CD14-positive monocyte (primary cell): ENCODE results near the gene BTBD8. TPM values are rescaled to one million over a fixed set of nuclear protein-coding genes. Genes with fewer than 3 reads are reported as not detected.

Source experiments
- DNase-seq, 3 donors: peaks; one replicate each; pipeline ENCODE4 v3.0.0-alpha.2; 2011 to 2022
- H2AFZ ChIP-seq: 2 replicates; pipeline ENCODE4 v1.6.0; 2012; ENCODE audit warnings: mild to moderate bottlenecking, low read depth, low read length, inconsistent platforms; ENCODE audit not compliant: insufficient read depth, poor library complexity, severe bottlenecking
- H3K27ac ChIP-seq, 2 donors: 1 replicate in 1 of 2; 2 replicates in 1 of 2; pipeline ENCODE4 v1.5.1; 2012 to 2013; ENCODE audit warnings: low read length in 2 of 2, control low read depth in 1 of 2, inconsistent platforms in 1 of 2, low read depth in 1 of 2, mild to moderate bottlenecking in 1 of 2
- H3K27me3 ChIP-seq, 2 donors: one replicate each; pipeline versions ENCODE4 v1.6.0 to v1.6.1; 2011 to 2013; ENCODE audit warnings: low read length in 2 of 2; ENCODE audit not compliant: control insufficient read depth in 2 of 2, insufficient read depth in 2 of 2
- H3K36me3 ChIP-seq, 2 donors: replicated peaks in 1 of 2; 1 replicate in 1 of 2; 2 replicates in 1 of 2; pipeline versions ENCODE4 v1.5.1 to v1.6.1; 2012 to 2013; ENCODE audit warnings: low read length in 2 of 2, control low read depth in 1 of 2, inconsistent platforms in 1 of 2, mild to moderate bottlenecking in 1 of 2; ENCODE audit not compliant: insufficient read depth in 2 of 2, control insufficient read depth in 1 of 2
- H3K4me1 ChIP-seq, 2 donors: 1 replicate in 1 of 2; 2 replicates in 1 of 2; pipeline versions ENCODE4 v1.5.1 to v1.6.1; 2012 to 2013; ENCODE audit warnings: low read length in 2 of 2, control low read depth in 1 of 2, inconsistent platforms in 1 of 2, mild to moderate bottlenecking in 1 of 2, moderate library complexity in 1 of 2; ENCODE audit not compliant: insufficient read depth in 2 of 2, control insufficient read depth in 1 of 2
- H3K4me2 ChIP-seq: replicated peaks from 2 replicates; pipeline ENCODE3; 2012; ENCODE audit warnings: low read length, moderate library complexity, mild to moderate bottlenecking; ENCODE audit not compliant: poor library complexity, severe bottlenecking; ENCODE audit errors: extremely low read depth
- H3K4me3 ChIP-seq, 3 experiments: fragments of 200-600 bp in 1 of 3; sonication (generic) in 1 of 3; replicated peaks in 1 of 3; 1 replicate in 2 of 3; 2 replicates in 1 of 3; pipeline ENCODE4 v1.5.1; 2011 to 2013; ENCODE audit warnings: low read length in 3 of 3, mild to moderate bottlenecking in 3 of 3, control low read depth in 2 of 3, low read depth in 2 of 3, inconsistent platforms in 1 of 3, moderate library complexity in 1 of 3
- H3K79me2 ChIP-seq: 2 replicates; pipeline ENCODE4 v1.6.0; 2012; ENCODE audit warnings: mild to moderate bottlenecking, control low read depth, inconsistent platforms, low read length, moderate library complexity; ENCODE audit not compliant: insufficient read depth
- H3K9ac ChIP-seq: 2 replicates; pipeline ENCODE4 v1.6.0; 2017; ENCODE audit warnings: low read length, mild to moderate bottlenecking; ENCODE audit not compliant: insufficient read depth, poor library complexity, severe bottlenecking
- H3K9me3 ChIP-seq, 2 donors: replicated peaks in 1 of 2; 1 replicate in 1 of 2; 2 replicates in 1 of 2; pipeline versions ENCODE4 v1.5.1 to v1.6.1; 2012 to 2013; ENCODE audit warnings: low read length in 2 of 2, control low read depth in 1 of 2; ENCODE audit not compliant: control insufficient read depth in 1 of 2, insufficient read depth in 1 of 2
- H4K20me1 ChIP-seq: 2 replicates; pipeline ENCODE4 v1.6.0; 2012; ENCODE audit warnings: mild to moderate bottlenecking, low read length, control low read depth, moderate library complexity; ENCODE audit not compliant: insufficient read depth
- H3K27ac Mint-ChIP-seq, 7 donors: one replicate each; pipeline ENCODE4 v1.8.0; 2020; ENCODE audit warnings: mild to moderate bottlenecking in 7 of 7, mixed read lengths in 7 of 7, moderate library complexity in 6 of 7, inconsistent platforms in 2 of 7
- H3K27me3 Mint-ChIP-seq, 3 donors: one replicate each; pipeline ENCODE4 v1.8.0; 2021 to 2022; ENCODE audit warnings: low read depth in 3 of 3, mild to moderate bottlenecking in 3 of 3, mixed read lengths in 3 of 3, moderate library complexity in 3 of 3, inconsistent platforms in 1 of 3
- H3K36me3 Mint-ChIP-seq, 2 donors: one replicate each; pipeline ENCODE4 v1.8.0; 2020; ENCODE audit warnings: mixed read lengths in 2 of 2, inconsistent platforms in 1 of 2, mild to moderate bottlenecking in 1 of 2
- H3K4me1 Mint-ChIP-seq: one replicate; pipeline ENCODE4 v1.8.0; 2020; ENCODE audit warnings: mild to moderate bottlenecking, mixed read lengths
- H3K4me3 Mint-ChIP-seq, 2 donors: one replicate each; pipeline ENCODE4 v1.8.0; 2020; ENCODE audit warnings: mild to moderate bottlenecking in 2 of 2, mixed read lengths in 2 of 2, moderate library complexity in 1 of 2
- H3K9me3 Mint-ChIP-seq, 7 donors: one replicate each; pipeline ENCODE4 v1.8.0; 2020 to 2022; ENCODE audit warnings: mixed read lengths in 7 of 7, mild to moderate bottlenecking in 6 of 7, moderate library complexity in 6 of 7, inconsistent platforms in 2 of 7
- CTCF ChIP-seq: fragments of 200-600 bp; IDR thresholded peaks from one replicate; pipeline ENCODE4 v1.8.0; 2022; ENCODE audit warnings: antibody characterized with exemption, mild to moderate bottlenecking
- WGBS: methylation state at CpG from one replicate; pipeline ENCODE4 v1.1.5; 2013; ENCODE audit warnings: missing lambda C conversion rate; ENCODE audit not compliant: insufficient coverage; 5-methylcytosine and 5-hydroxymethylcytosine counted together
- intact Hi-C, 2 donors: fragments of 100-400 bp; cut with micrococcal nuclease; formaldehyde crosslinking; loops; one replicate each; pipeline versions ENCODE4 v1.15.0 to v1.15.1; 2023
- polyA plus RNA-seq, 3 donors: library from polyadenylated mRNA; depleted of rRNA in 1 of 3; unstranded in 2 of 3; stranded (reverse) in 1 of 3; fragments of 300-500 nt in 2 of 3; fragments of >200 nt in 1 of 3; fragmentation: Illumina TruSeq in 2 of 3; gene quantifications; 1 replicate in 2 of 3; 2 replicates in 1 of 3; pipeline ENCODE4 v1.2.3, GENCODE V29; 2012 to 2021

Gene BTBD8
- polyA plus RNA-seq, 3 donors = 0.44 to 1.1 (median 0.88) TPM

- Histone ChIP-seq H3K4me1 (no peaks in the 10 kb centered on the region), H3K36me3 (peaks cover 0 to 4% of the 10 kb centered on the region in 2 donors), H4K20me1 (no peaks in the 10 kb centered on the region), H3K79me2 (no peaks in the 10 kb centered on the region), H3K27me3 (no peaks in the 10 kb centered on the region), H3K9me3 (no peaks in the 10 kb centered on the region), H3K4me3 (no peak overlapping the region), H3K4me2 (no peak overlapping the region), H3K9ac (no peak overlapping the region), H3K27ac (no peak overlapping the region), H2AFZ (no peak overlapping the region)
- intact Hi-C loops = no loop called here
- Mint-ChIP-seq H3K9me3 (peaks cover 0 to 2% (median 0%) of the 10 kb centered on the region in 7 donors), H3K27me3 (peaks cover 0 to 1% (median 0%) of the 10 kb centered on the region in 3 donors), H3K4me3 (no peak overlapping the region), H3K4me1 (no peaks in the 10 kb centered on the region), H3K27ac (no peak overlapping the region), H3K36me3 (peaks cover 2 to 4% of the 10 kb centered on the region in 2 donors)
- TF ChIP-seq CTCF = no peak
- 92% methylated on average over 3 of the region's 3 CpGs for WGBS
- DNase-seq = no peak
Observed at GRCh38 chr1:92126088-92126487, 45.9 kb downstream of the BTBD8 start.

- Histone ChIP-seq H3K36me3 (peaks cover 0 to 4% of the 10 kb centered on the region in 2 donors), H3K4me3 (no peak overlapping the region), H3K4me1 (no peaks in the 10 kb centered on the region), H3K79me2 (no peaks in the 10 kb centered on the region), H3K27me3 (no peaks in the 10 kb centered on the region), H3K9ac (no peak overlapping the region), H2AFZ (no peak overlapping the region), H3K9me3 (no peaks in the 10 kb centered on the region), H3K4me2 (no peak overlapping the region), H4K20me1 (no peaks in the 10 kb centered on the region), H3K27ac (no peak overlapping the region)
- H3K27ac Mint-ChIP-seq = no peak overlapping the region
- TF ChIP-seq CTCF = no peak
- no peak for DNase-seq
- peaks cover 0 to 4% (median 0%) of the 10 kb centered on the region in 3 donors for H3K27me3 Mint-ChIP-seq
- no peak overlapping the region for H3K4me3 Mint-ChIP-seq
- no peaks in the 10 kb centered on the region for H3K4me1 Mint-ChIP-seq
- peaks cover 0 to 1% (median 0%) of the 10 kb centered on the region in 7 donors for H3K9me3 Mint-ChIP-seq
- intact Hi-C loops = no loop called here
- peaks cover 5% of the 10 kb centered on the region in 2 donors for H3K36me3 Mint-ChIP-seq
Observed at GRCh38 chr1:92134331-92134730, 54.2 kb downstream of the BTBD8 start.
